Endothelial cell of umbilical vein (primary cell): Measurements from ENCODE around the gene SRSF1. TPM values are rescaled to one million over a fixed set of nuclear protein-coding genes. Genes with fewer than 3 reads are reported as not detected.

ENCODE experiments used
- BruUV-seq: library from RNA; stranded (reverse); fragments of 400-500 nt; replicated peaks from 2 replicates; lab custom pipeline; 2021; lab: Mats Ljungman, UMichigan
- CTCF ChIA-PET: fragments of 300-600, 350-600 bp; sonication (Branson Sonifier 250); formaldehyde crosslinking; loops from one replicate; lab custom pipeline; 2021; ENCODE audit warnings: antibody characterized with exemption, inconsistent platforms; lab: Charles Lee
- POLR2A ChIA-PET: fragments of 300-600, 350-600 bp; sonication (Branson Sonifier 250); formaldehyde crosslinking; loops from one replicate; lab custom pipeline; 2021; ENCODE audit warnings: antibody characterized with exemption, inconsistent platforms; lab: Charles Lee
- DNase-seq: peaks from one replicate; pipeline ENCODE4 v3.0.0-alpha.2; 2011; ENCODE audit warnings: low read depth, low spot score
- FAIRE-seq: peaks from 2 replicates; lab custom pipeline; 2011; peaks lifted over from hg19 to GRCh38; lab: Jason Lieb, UNC
- H2AFZ ChIP-seq: 2 replicates; pipeline ENCODE4 v1.6.0; 2012; ENCODE audit warnings: low read depth, low read length, control low read depth, inconsistent platforms
- H3K27ac ChIP-seq: 2 replicates; pipeline ENCODE4 v1.5.1; 2011; ENCODE audit warnings: low read depth, mild to moderate bottlenecking, control low read depth, low read length, moderate library complexity; ENCODE audit not compliant: insufficient read depth
- H3K27me3 ChIP-seq, 2 experiments: 2 replicates each; pipeline versions ENCODE4 v1.6.0 to v1.6.1; 2011; ENCODE audit warnings: low read length in 2 of 2, mixed read lengths in 1 of 2; ENCODE audit not compliant: control insufficient read depth in 2 of 2, insufficient read depth in 2 of 2
- H3K36me3 ChIP-seq, 2 experiments: 2 replicates in 1 of 2; 3 replicates in 1 of 2; pipeline ENCODE4 v1.5.1; 2011; ENCODE audit warnings: low read length in 2 of 2, mild to moderate bottlenecking in 1 of 2, moderate library complexity in 1 of 2; ENCODE audit not compliant: control insufficient read depth in 2 of 2, insufficient read depth in 2 of 2; ENCODE audit errors: extremely low read depth in 1 of 2
- H3K4me1 ChIP-seq: 3 replicates; pipeline ENCODE4 v1.5.1; 2011; ENCODE audit warnings: mild to moderate bottlenecking, low read length; ENCODE audit not compliant: control insufficient read depth, insufficient read depth; ENCODE audit errors: extremely low read depth
- H3K4me2 ChIP-seq: 2 replicates; pipeline ENCODE4 v1.6.1; 2011; ENCODE audit warnings: low read length, control low read depth, mixed read lengths; ENCODE audit not compliant: insufficient read depth
- H3K4me3 ChIP-seq, 3 experiments: fragments of 200-600 bp in 1 of 3; sonication (generic), shearing (Covaris generic) in 1 of 3; replicated peaks in 1 of 3; 2 replicates each; pipeline ENCODE4 v1.5.1; 2011 to 2016; ENCODE audit warnings: control low read depth in 3 of 3, low read length in 3 of 3, mild to moderate bottlenecking in 2 of 3, inconsistent platforms in 1 of 3, low read depth in 1 of 3, moderate library complexity in 1 of 3; ENCODE audit not compliant: insufficient read depth in 1 of 3
- H3K79me2 ChIP-seq: 2 replicates; pipeline ENCODE4 v1.6.0; 2012; ENCODE audit warnings: low read length, inconsistent platforms; ENCODE audit not compliant: control insufficient read depth, insufficient read depth
- H3K9ac ChIP-seq: replicated peaks from 2 replicates; pipeline ENCODE3; 2011; ENCODE audit warnings: low read length, control low read depth; ENCODE audit not compliant: insufficient read depth; ENCODE audit errors: extremely low read depth
- H3K9me1 ChIP-seq: replicated peaks from 3 replicates; pipeline ENCODE4 v1.6.0; 2011; ENCODE audit warnings: mild to moderate bottlenecking, low read length; ENCODE audit not compliant: control insufficient read depth, insufficient read depth; ENCODE audit errors: extremely low read depth
- H3K9me3 ChIP-seq: replicated peaks from 2 replicates; pipeline ENCODE4 v1.5.1; 2012; ENCODE audit warnings: low read length, inconsistent platforms; ENCODE audit not compliant: control insufficient read depth, insufficient read depth
- H4K20me1 ChIP-seq: replicated peaks from 2 replicates; pipeline ENCODE3; 2011; ENCODE audit warnings: mild to moderate bottlenecking, low read length; ENCODE audit not compliant: control insufficient read depth, insufficient read depth; ENCODE audit errors: extremely low read depth
- EZH2 ChIP-seq: IDR thresholded peaks from 2 replicates; pipeline ENCODE4 v1.6.1; 2012; ENCODE audit warnings: borderline replicate concordance, low read depth, mild to moderate bottlenecking, moderate library complexity, low read length, inconsistent platforms; ENCODE audit not compliant: severe bottlenecking
- MYC ChIP-seq: IDR thresholded peaks from one replicate; pipeline ENCODE4 v1.6.1; 2011; ENCODE audit warnings: mild to moderate bottlenecking, low read depth, low read length
- POLR2A ChIP-seq: IDR thresholded peaks from 2 replicates; pipeline ENCODE4 v1.6.1; 2012; ENCODE audit warnings: low read depth, mild to moderate bottlenecking, control low read depth, low read length
- POLR2AphosphoS5 ChIP-seq: IDR thresholded peaks from 2 replicates; pipeline ENCODE4 v1.6.1; 2012; ENCODE audit warnings: low read depth, mild to moderate bottlenecking, control low read depth, low read length, moderate library complexity; ENCODE audit not compliant: insufficient read depth
- dilution Hi-C: fragments of 300-500 bp; cut with MboI; formaldehyde crosslinking; loops from one replicate; pipeline ENCODE4 v1.15.0; 2019; ENCODE audit warnings: low sequenced_read_pairs; ENCODE audit not compliant: extremely low pct_ligation_motif_present
- intact Hi-C: fragments of 100-400 bp; cut with micrococcal nuclease; formaldehyde crosslinking; loops from one replicate; pipeline ENCODE4 v1.10.0; 2022
- polyA plus RNA-seq, 4 experiments: library from polyadenylated mRNA; depleted of rRNA in 3 of 4; stranded (reverse) in 3 of 4; unstranded in 1 of 4; fragments of >200 nt; gene quantifications; 2 replicates each; pipeline versions ENCODE4 v1.2.1 to v1.2.3, GENCODE V29; 2011 to 2012; ENCODE audit warnings: missing spikeins in 1 of 4
- total RNA-seq: library from RNA; stranded (reverse); gene quantifications from 2 replicates; pipeline ENCODE4 v1.2.3, GENCODE V29; 2021
- TF ChIP-seq, protein P1 (sequence below): IDR thresholded peaks from 2 replicates; pipeline ENCODE4 v1.6.1; 2011; ENCODE audit not compliant: insufficient read depth, insufficient read length
- TF ChIP-seq, protein P2 (sequence below), 2 donors: IDR thresholded peaks; 1 replicate in 1 of 2; 2 replicates in 1 of 2; pipeline ENCODE4 v1.5.1; 2011; ENCODE audit warnings: low read length in 2 of 2, mild to moderate bottlenecking in 2 of 2, moderate library complexity in 2 of 2, control low read depth in 1 of 2, inconsistent platforms in 1 of 2, low read depth in 1 of 2; ENCODE audit not compliant: insufficient read depth in 1 of 2; ENCODE audit errors: extremely low read depth in 1 of 2

The SRSF1 gene
- total and polyA plus RNA-seq, 2 donors (not counting 3 experiments of a cell fraction or from before 2014, with no cell fraction given): 133 to 316 TPM

DNA sequence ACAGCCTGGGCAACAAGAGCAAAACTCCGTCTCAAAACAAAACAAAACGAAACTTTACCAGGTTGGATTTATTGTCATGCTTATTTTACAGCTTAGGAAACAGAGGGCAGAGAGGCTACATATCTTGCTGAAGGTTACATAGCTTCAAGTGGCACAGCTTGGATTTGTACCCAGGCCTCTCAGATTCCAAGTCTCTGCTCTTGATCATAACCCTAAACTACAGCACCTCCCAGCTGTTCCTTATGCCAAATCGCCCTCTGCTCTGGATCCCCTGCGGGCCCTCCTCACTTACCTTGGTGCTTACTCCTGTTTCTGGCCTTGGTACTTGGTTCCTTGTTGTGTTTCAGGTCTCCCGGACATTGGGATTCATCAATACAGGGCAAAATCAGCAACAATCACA lies 40.2 kb downstream of the SRSF1 start:
- CTCF ChIA-PET: interaction anchor here (0.8 to 4.2 kb wide), 4 partner anchors 11 to 88 kb away, joined by 3 to 16 read pairs (median 3); partner anchors contain the start of gene CUEDC1
- FAIRE-seq: no peak

More for the DNA sequence above, 40.2 kb downstream of the SRSF1 start:
- no peaks in the 10 kb centered on the region for H3K27me3 ChIP-seq
- H4K20me1 ChIP-seq: no peaks in the 10 kb centered on the region
- no peak overlapping the region for H2AFZ ChIP-seq
- H3K4me1 ChIP-seq: peaks cover 6% of the 10 kb centered on the region
- H3K4me3 ChIP-seq: no peak overlapping the region
- H3K4me2 ChIP-seq: no peak overlapping the region
- H3K27ac ChIP-seq: no peak overlapping the region
- dilution Hi-C loops: no loop called here
- BruUV-seq: no TSS peak
- no peaks in the 10 kb centered on the region for H3K9me1 ChIP-seq
- H3K79me2 ChIP-seq: no peaks in the 10 kb centered on the region
- TF ChIP-seq, protein P1, sequence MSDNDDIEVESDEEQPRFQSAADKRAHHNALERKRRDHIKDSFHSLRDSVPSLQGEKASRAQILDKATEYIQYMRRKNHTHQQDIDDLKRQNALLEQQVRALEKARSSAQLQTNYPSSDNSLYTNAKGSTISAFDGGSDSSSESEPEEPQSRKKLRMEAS: no peak
- TF ChIP-seq MYC (no peak), EZH2 (no peak), POLR2AphosphoS5 (no peak), POLR2A (no peak)
- TF ChIP-seq, protein P2, sequence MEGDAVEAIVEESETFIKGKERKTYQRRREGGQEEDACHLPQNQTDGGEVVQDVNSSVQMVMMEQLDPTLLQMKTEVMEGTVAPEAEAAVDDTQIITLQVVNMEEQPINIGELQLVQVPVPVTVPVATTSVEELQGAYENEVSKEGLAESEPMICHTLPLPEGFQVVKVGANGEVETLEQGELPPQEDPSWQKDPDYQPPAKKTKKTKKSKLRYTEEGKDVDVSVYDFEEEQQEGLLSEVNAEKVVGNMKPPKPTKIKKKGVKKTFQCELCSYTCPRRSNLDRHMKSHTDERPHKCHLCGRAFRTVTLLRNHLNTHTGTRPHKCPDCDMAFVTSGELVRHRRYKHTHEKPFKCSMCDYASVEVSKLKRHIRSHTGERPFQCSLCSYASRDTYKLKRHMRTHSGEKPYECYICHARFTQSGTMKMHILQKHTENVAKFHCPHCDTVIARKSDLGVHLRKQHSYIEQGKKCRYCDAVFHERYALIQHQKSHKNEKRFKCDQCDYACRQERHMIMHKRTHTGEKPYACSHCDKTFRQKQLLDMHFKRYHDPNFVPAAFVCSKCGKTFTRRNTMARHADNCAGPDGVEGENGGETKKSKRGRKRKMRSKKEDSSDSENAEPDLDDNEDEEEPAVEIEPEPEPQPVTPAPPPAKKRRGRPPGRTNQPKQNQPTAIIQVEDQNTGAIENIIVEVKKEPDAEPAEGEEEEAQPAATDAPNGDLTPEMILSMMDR (IDR thresholded peaks at IDR 0.05; ENCODE audit: extremely low read depth in 1 of 2, insufficient read depth in 1 of 2, low read depth in 1 of 2, low read length in 2 of 2): no peak
- no peak for DNase-seq
- POLR2A ChIA-PET: no interaction called here
- no peaks in the 10 kb centered on the region for H3K36me3 ChIP-seq
- H3K9ac ChIP-seq: no peak overlapping the region
- no peaks in the 10 kb centered on the region for H3K9me3 ChIP-seq
- intact Hi-C loops: no loop called here
